Neural crest cell (in vitro differentiated cells): Measurements from ENCODE around the gene MYO5A. TPM values are rescaled to one million over a fixed set of nuclear protein-coding genes. Genes with fewer than 3 reads are reported as not detected.
"Not testable (repeated sequence)": the region's sequence is repeated elsewhere in the genome, so short reads cannot be mapped to it uniquely, and the experiment has no call there.

Source experiments
- DNase-seq: peaks from one replicate; pipeline ENCODE4 v3.0.0; 2021; ENCODE audit warnings: low read depth, mixed read lengths, low spot score
- H3K27ac Mint-ChIP-seq: one replicate; pipeline ENCODE4 v1.8.0; 2021; ENCODE audit warnings: mild to moderate bottlenecking, mixed read lengths; ENCODE audit not compliant: unreplicated experiment
- H3K27me3 Mint-ChIP-seq: 2 replicates; pipeline ENCODE4 v1.8.0; 2021; ENCODE audit warnings: low read depth, mild to moderate bottlenecking, mixed read lengths
- H3K36me3 Mint-ChIP-seq: 2 replicates; pipeline ENCODE4 v1.8.0; 2021; ENCODE audit warnings: low read depth, mild to moderate bottlenecking, mixed read lengths
- H3K4me1 Mint-ChIP-seq: 2 replicates; pipeline ENCODE4 v1.8.0; 2021; ENCODE audit warnings: mixed read lengths
- H3K4me3 Mint-ChIP-seq: one replicate; pipeline ENCODE4 v1.8.0; 2021; ENCODE audit warnings: mild to moderate bottlenecking, mixed read lengths
- H3K9me3 Mint-ChIP-seq: 2 replicates; pipeline ENCODE4 v1.8.0; 2021; ENCODE audit warnings: mixed read lengths
- total RNA-seq: library from RNA; stranded (reverse); gene quantifications from 2 replicates; pipeline ENCODE4 v1.2.1, GENCODE V29; 2021
- TF ChIP-seq, protein P1 (sequence below): fragments of 200-600 bp; sonication (generic); conservative IDR thresholded peaks from 2 replicates; pipeline ENCODE4 v1.5.0; 2021; ENCODE audit warnings: antibody characterized with exemption, mild to moderate bottlenecking

MYO5A gene
- total RNA-seq, 1 donor from 2014 or later: 29.1 TPM

DNA sequence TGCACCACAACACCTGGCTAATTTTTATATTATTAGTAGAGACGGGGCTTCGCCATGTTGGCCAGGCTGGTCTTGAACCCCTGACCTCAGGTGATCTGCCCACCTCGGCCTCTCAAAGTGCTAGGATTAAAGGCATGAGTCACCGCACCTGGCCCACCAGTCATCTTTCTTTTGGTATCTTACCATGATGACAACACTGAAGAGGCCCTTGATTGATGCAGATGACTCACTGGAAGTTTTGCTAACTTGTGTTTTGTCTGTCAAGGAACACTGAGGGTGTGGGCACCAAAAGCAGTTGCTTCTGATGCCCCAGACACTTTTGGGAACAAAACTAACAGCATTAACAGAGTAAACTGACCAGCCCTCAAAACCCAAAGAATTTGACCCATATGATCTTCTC is 88.3 kb downstream of the MYO5A start:
- Mint-ChIP-seq H3K36me3 (peaks cover 2% of the 10 kb centered on the region), H3K4me1 (peaks cover 3% of the 10 kb centered on the region)

DNA sequence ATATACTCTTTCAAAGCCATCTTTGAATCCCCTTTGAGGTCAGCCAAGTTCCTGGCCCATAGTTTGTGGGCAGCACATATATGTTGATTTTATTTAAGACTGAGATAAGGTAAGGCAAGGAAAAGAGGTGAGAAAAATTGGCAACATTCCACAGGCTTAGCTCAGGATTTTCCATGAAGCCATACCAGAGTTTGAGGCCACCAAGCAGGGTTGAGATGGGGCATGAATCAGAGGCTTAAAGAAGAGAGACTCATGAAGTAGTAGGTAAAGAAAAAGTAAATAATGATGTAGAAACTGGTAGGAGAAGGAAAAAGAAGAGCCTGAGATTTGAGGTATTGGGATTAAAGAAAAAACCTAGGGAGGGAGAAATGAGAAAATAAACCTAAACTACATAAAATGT is 89.2 kb downstream of the MYO5A start:
- Mint-ChIP-seq H3K9me3 (no peaks in the 10 kb centered on the region), H3K36me3 (no peaks in the 10 kb centered on the region), H3K27ac (no peak overlapping the region), H3K4me3 (no peak overlapping the region), H3K27me3 (no peaks in the 10 kb centered on the region), H3K4me1 (no peaks in the 10 kb centered on the region)
- TF ChIP-seq, protein P1, sequence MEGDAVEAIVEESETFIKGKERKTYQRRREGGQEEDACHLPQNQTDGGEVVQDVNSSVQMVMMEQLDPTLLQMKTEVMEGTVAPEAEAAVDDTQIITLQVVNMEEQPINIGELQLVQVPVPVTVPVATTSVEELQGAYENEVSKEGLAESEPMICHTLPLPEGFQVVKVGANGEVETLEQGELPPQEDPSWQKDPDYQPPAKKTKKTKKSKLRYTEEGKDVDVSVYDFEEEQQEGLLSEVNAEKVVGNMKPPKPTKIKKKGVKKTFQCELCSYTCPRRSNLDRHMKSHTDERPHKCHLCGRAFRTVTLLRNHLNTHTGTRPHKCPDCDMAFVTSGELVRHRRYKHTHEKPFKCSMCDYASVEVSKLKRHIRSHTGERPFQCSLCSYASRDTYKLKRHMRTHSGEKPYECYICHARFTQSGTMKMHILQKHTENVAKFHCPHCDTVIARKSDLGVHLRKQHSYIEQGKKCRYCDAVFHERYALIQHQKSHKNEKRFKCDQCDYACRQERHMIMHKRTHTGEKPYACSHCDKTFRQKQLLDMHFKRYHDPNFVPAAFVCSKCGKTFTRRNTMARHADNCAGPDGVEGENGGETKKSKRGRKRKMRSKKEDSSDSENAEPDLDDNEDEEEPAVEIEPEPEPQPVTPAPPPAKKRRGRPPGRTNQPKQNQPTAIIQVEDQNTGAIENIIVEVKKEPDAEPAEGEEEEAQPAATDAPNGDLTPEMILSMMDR: no peak
- no peak for DNase-seq

More for the DNA sequence above, 88.3 kb downstream of the MYO5A start:
- Mint-ChIP-seq H3K4me3 (no peak overlapping the region), H3K27me3 (no peaks in the 10 kb centered on the region), H3K27ac (no peak overlapping the region), H3K9me3 (no peaks in the 10 kb centered on the region)
- TF ChIP-seq, protein P1: no peak
- DNase-seq: no peak

DNA sequence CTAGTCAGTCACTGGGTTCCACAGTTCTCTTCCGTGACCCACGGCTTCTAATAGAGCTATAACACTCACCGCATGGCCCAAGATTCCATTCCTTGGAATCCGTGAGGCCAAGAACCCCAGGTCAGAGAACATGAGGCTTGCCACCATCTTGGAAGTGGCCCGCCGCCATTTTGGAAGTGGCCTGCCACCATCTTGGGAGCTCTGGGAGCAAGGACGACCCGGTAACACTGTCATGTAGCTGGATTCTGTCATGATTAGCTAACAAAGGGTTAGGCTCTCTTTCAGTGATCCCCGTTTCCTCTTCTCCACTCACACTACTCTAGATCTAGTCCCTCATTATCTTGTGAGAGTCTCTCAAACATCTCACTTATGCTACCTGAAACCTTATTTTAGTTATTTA is 89.6 kb downstream of the MYO5A start:
- not testable (repeated sequence) for H3K9me3 Mint-ChIP-seq, H3K36me3 Mint-ChIP-seq, DNase-seq, H3K4me1 Mint-ChIP-seq, H3K27ac Mint-ChIP-seq, H3K4me3 Mint-ChIP-seq, H3K27me3 Mint-ChIP-seq

DNA sequence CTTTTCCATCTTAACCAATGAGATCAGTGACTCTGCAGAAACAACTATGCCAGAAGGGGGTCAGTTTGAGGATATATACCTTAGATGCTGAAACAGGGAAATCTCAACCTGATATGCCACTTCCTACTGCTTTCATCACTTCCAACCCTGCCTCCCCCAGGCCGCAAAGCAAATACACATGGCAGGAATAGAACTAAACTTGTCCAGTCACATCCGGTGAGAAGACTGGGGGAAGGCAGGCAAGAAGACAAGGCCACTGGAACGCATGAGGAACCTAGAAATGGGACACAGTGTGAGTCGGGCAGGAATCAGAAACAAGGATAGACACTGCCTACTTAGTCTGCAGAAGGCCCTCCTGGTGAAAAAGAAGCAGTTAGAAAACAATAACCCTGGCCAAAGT is 90.6 kb downstream of the MYO5A start:
- no peaks in the 10 kb centered on the region for H3K36me3 Mint-ChIP-seq
- TF ChIP-seq, protein P1: no peak
- no peak overlapping the region for H3K27ac Mint-ChIP-seq
- H3K4me3 Mint-ChIP-seq: no peak overlapping the region
- no peaks in the 10 kb centered on the region for H3K9me3 Mint-ChIP-seq
- no peak for DNase-seq
- no peaks in the 10 kb centered on the region for H3K27me3 Mint-ChIP-seq
- H3K4me1 Mint-ChIP-seq: no peaks in the 10 kb centered on the region

DNA sequence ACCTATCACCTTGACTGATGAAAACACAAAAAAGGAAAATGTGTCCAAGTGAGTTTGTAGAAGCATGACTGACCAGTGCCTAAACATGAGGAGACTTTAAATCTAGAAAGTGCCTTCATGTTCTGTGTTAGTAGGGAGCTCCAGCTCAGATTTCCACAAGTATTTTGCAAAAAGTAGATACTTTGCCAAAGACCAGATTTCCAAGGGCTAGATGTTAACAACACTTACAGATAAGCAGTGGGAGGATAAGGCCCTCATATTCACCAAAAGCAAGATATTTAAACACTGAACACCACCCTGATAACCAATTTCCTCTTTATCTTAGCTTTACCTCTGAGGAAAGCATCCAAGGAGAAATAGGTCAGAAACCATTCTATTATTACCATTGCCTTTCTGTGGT is 91.0 kb downstream of the MYO5A start:
- TF ChIP-seq, protein P1: no peak
- Mint-ChIP-seq H3K36me3 (no peaks in the 10 kb centered on the region), H3K4me3 (no peak overlapping the region), H3K4me1 (no peaks in the 10 kb centered on the region), H3K27ac (no peak overlapping the region), H3K27me3 (no peaks in the 10 kb centered on the region), H3K9me3 (no peaks in the 10 kb centered on the region)
- DNase-seq: no peak

DNA sequence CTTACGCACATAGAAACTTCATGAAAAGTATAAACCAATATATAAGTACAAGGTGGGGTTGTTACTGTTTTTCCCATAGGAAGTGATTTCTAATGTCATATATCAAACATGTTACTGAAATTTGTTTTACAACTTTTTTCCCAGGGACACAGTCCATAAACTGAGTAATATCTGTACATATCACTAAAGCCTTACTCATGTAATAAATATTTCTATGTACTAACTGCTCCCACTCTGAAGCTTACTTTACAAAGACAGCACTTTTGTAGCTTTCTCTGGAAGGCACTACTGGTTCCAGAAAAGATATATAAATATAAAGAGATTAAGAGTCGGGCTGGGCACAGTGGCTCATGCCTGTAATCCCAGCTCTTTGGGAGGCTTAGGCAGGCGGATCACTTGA is 91.7 kb downstream of the MYO5A start:
- no peaks in the 10 kb centered on the region for H3K4me1 Mint-ChIP-seq
- no peaks in the 10 kb centered on the region for H3K27me3 Mint-ChIP-seq
- no peak for DNase-seq
- H3K36me3 Mint-ChIP-seq: no peaks in the 10 kb centered on the region
- TF ChIP-seq, protein P1: no peak
- no peak overlapping the region for H3K4me3 Mint-ChIP-seq
- H3K27ac Mint-ChIP-seq: no peak overlapping the region
- H3K9me3 Mint-ChIP-seq: no peaks in the 10 kb centered on the region
